T-helper 2 cell treated with Interferon-gamma antibody and Interleukin-4, amounts not matched to agents 5 μg/mL and 100 μg/mL, for 36 hours (primary cell): ENCODE results near the gene PALMD.

Experiments
- DNase-seq: peaks from one replicate; pipeline ENCODE4 v3.0.0; 2021; ENCODE audit warnings: low spot score
- H3K27ac Mint-ChIP-seq: one replicate; pipeline ENCODE4 v1.8.0; 2021; ENCODE audit warnings: mild to moderate bottlenecking, mixed read lengths
- H3K27me3 Mint-ChIP-seq: one replicate; pipeline ENCODE4 v1.8.0; 2021; ENCODE audit warnings: low read depth, mixed read lengths
- H3K36me3 Mint-ChIP-seq: one replicate; pipeline ENCODE4 v1.8.0; 2021; ENCODE audit warnings: low read depth, mixed read lengths
- H3K4me1 Mint-ChIP-seq: one replicate; pipeline ENCODE4 v1.8.0; 2021; ENCODE audit warnings: low read depth, mixed read lengths
- H3K4me3 Mint-ChIP-seq: one replicate; pipeline ENCODE4 v1.8.0; 2022; ENCODE audit warnings: mild to moderate bottlenecking, moderate library complexity, mixed read lengths
- H3K9me3 Mint-ChIP-seq: one replicate; pipeline ENCODE4 v1.8.0; 2021; ENCODE audit warnings: mixed read lengths

PALMD gene

GRCh38 chr1:99659755-99660210 is 13.9 kb downstream of the PALMD start:
- DNase-seq = no peak
- H3K27me3 Mint-ChIP-seq = peaks cover 4% of the 10 kb centered on the region
- H3K4me1 Mint-ChIP-seq = no peaks in the 10 kb centered on the region

GRCh38 chr1:99660496-99660895 is 14.6 kb downstream of the PALMD start:
- Mint-ChIP-seq H3K4me3 (no peak overlapping the region), H3K4me1 (no peaks in the 10 kb centered on the region), H3K27me3 (peaks cover 4% of the 10 kb centered on the region), H3K27ac (no peak overlapping the region), H3K36me3 (no peaks in the 10 kb centered on the region), H3K9me3 (no peaks in the 10 kb centered on the region)
- DNase-seq = no peak

More at GRCh38 chr1:99659755-99660210, 13.9 kb downstream of the PALMD start:
- Mint-ChIP-seq H3K4me3 (no peak overlapping the region), H3K36me3 (no peaks in the 10 kb centered on the region), H3K9me3 (no peaks in the 10 kb centered on the region), H3K27ac (no peak overlapping the region)

- no peaks in the 10 kb centered on the region for H3K9me3 Mint-ChIP-seq
- H3K36me3 Mint-ChIP-seq = no peaks in the 10 kb centered on the region
- H3K27me3 Mint-ChIP-seq = peaks cover 4% of the 10 kb centered on the region
- H3K4me3 Mint-ChIP-seq = no peak overlapping the region
- DNase-seq = no peak
- H3K4me1 Mint-ChIP-seq = no peaks in the 10 kb centered on the region
- H3K27ac Mint-ChIP-seq = no peak overlapping the region
These were observed 15.9 kb downstream of the PALMD start for GRCh38 chr1:99661780-99662179.

GRCh38 chr1:99662539-99663080 is 16.7 kb downstream of the PALMD start:
- Mint-ChIP-seq H3K4me3 (no peak overlapping the region), H3K27ac (no peak overlapping the region), H3K27me3 (peaks cover 6% of the 10 kb centered on the region), H3K4me1 (no peaks in the 10 kb centered on the region), H3K36me3 (no peaks in the 10 kb centered on the region), H3K9me3 (no peaks in the 10 kb centered on the region)
- DNase-seq = no peak

- peaks cover 6% of the 10 kb centered on the region for H3K27me3 Mint-ChIP-seq
- no peak overlapping the region for H3K27ac Mint-ChIP-seq
- no peaks in the 10 kb centered on the region for H3K9me3 Mint-ChIP-seq
- H3K36me3 Mint-ChIP-seq = no peaks in the 10 kb centered on the region
- no peaks in the 10 kb centered on the region for H3K4me1 Mint-ChIP-seq
- DNase-seq = no peak
- no peak overlapping the region for H3K4me3 Mint-ChIP-seq
These were observed 17.6 kb downstream of the PALMD start for GRCh38 chr1:99663501-99663900.

- Mint-ChIP-seq H3K36me3 (no peaks in the 10 kb centered on the region), H3K27me3 (peaks cover 6% of the 10 kb centered on the region), H3K4me1 (no peaks in the 10 kb centered on the region), H3K4me3 (no peak overlapping the region), H3K27ac (no peak overlapping the region), H3K9me3 (no peaks in the 10 kb centered on the region)
- DNase-seq = no peak
These were observed 19.3 kb downstream of the PALMD start for GRCh38 chr1:99665212-99665611.

- Mint-ChIP-seq H3K4me3 (no peak overlapping the region), H3K36me3 (no peaks in the 10 kb centered on the region), H3K9me3 (no peaks in the 10 kb centered on the region), H3K27me3 (peaks cover 5% of the 10 kb centered on the region), H3K4me1 (no peaks in the 10 kb centered on the region), H3K27ac (no peak overlapping the region)
- DNase-seq = no peak
These were observed 23.5 kb downstream of the PALMD start for GRCh38 chr1:99669376-99669775.

- H3K27ac Mint-ChIP-seq = no peak overlapping the region
- no peaks in the 10 kb centered on the region for H3K9me3 Mint-ChIP-seq
- no peaks in the 10 kb centered on the region for H3K36me3 Mint-ChIP-seq
- no peaks in the 10 kb centered on the region for H3K4me1 Mint-ChIP-seq
- H3K4me3 Mint-ChIP-seq = no peak overlapping the region
- no peak for DNase-seq
- peaks cover 8% of the 10 kb centered on the region for H3K27me3 Mint-ChIP-seq
These were observed 23.9 kb downstream of the PALMD start for GRCh38 chr1:99669821-99670220.

GRCh38 chr1:99670583-99670982 is 24.7 kb downstream of the PALMD start:
- Mint-ChIP-seq H3K27me3 (peaks cover 8% of the 10 kb centered on the region), H3K4me3 (no peak overlapping the region), H3K27ac (no peak overlapping the region), H3K36me3 (no peaks in the 10 kb centered on the region), H3K4me1 (no peaks in the 10 kb centered on the region), H3K9me3 (no peaks in the 10 kb centered on the region)
- DNase-seq = no peak

GRCh38 chr1:99672038-99672437 is 26.1 kb downstream of the PALMD start:
- Mint-ChIP-seq H3K9me3 (no peaks in the 10 kb centered on the region), H3K27ac (no peak overlapping the region), H3K36me3 (no peaks in the 10 kb centered on the region), H3K4me3 (no peak overlapping the region), H3K27me3 (peaks cover 16% of the 10 kb centered on the region), H3K4me1 (no peaks in the 10 kb centered on the region)
- DNase-seq = no peak

- DNase-seq = no peak
These were observed 26.8 kb downstream of the PALMD start for GRCh38 chr1:99672530-99673213.

GRCh38 chr1:99673315-99673714 is 27.4 kb downstream of the PALMD start:
- no peaks in the 10 kb centered on the region for H3K4me1 Mint-ChIP-seq
- H3K27me3 Mint-ChIP-seq = peaks cover 14% of the 10 kb centered on the region
- H3K9me3 Mint-ChIP-seq = no peaks in the 10 kb centered on the region
- no peak for DNase-seq
- no peak overlapping the region for H3K4me3 Mint-ChIP-seq
- no peak overlapping the region for H3K27ac Mint-ChIP-seq
- no peaks in the 10 kb centered on the region for H3K36me3 Mint-ChIP-seq

More at GRCh38 chr1:99672530-99673213, 26.8 kb downstream of the PALMD start:
- H3K36me3 Mint-ChIP-seq = no peaks in the 10 kb centered on the region
- no peak overlapping the region for H3K4me3 Mint-ChIP-seq
- no peaks in the 10 kb centered on the region for H3K4me1 Mint-ChIP-seq
- H3K9me3 Mint-ChIP-seq = no peaks in the 10 kb centered on the region
- H3K27me3 Mint-ChIP-seq = peaks cover 14% of the 10 kb centered on the region
- no peak overlapping the region for H3K27ac Mint-ChIP-seq

- H3K27me3 Mint-ChIP-seq = peaks cover 14% of the 10 kb centered on the region
- no peaks in the 10 kb centered on the region for H3K4me1 Mint-ChIP-seq
- H3K4me3 Mint-ChIP-seq = no peak overlapping the region
- no peak for DNase-seq
- no peaks in the 10 kb centered on the region for H3K9me3 Mint-ChIP-seq
- no peak overlapping the region for H3K27ac Mint-ChIP-seq
- H3K36me3 Mint-ChIP-seq = no peaks in the 10 kb centered on the region
These were observed 28.5 kb downstream of the PALMD start for GRCh38 chr1:99674115-99675064.

- Mint-ChIP-seq H3K27me3 (peaks cover 14% of the 10 kb centered on the region), H3K4me3 (no peak overlapping the region), H3K9me3 (no peaks in the 10 kb centered on the region), H3K36me3 (no peaks in the 10 kb centered on the region), H3K27ac (no peak overlapping the region), H3K4me1 (no peaks in the 10 kb centered on the region)
- DNase-seq = no peak
These were observed 29.4 kb downstream of the PALMD start for GRCh38 chr1:99675292-99675691.
